Neutrophil (primary cell): ENCODE results near the gene ALDH3B1.
A peak's percentile ranks its signal among the peaks of the same experiment; 100 is the strongest.

ENCODE experiments used
- H3K27ac ChIP-seq: fragments of 200-600 bp; sonication (generic); 2 replicates; pipeline ENCODE4 v1.5.1; 2016; ENCODE audit warnings: mild to moderate bottlenecking, moderate library complexity
- H3K27me3 ChIP-seq: fragments of 200-600 bp; sonication (generic); 2 replicates; pipeline ENCODE4 v1.6.0; 2016; ENCODE audit warnings: mild to moderate bottlenecking
- H3K36me3 ChIP-seq: fragments of 200-600 bp; sonication (generic); 2 replicates; pipeline ENCODE4 v1.5.1; 2017
- H3K4me1 ChIP-seq, 2 experiments: fragments of 200-600 bp in 1 of 2; sonication (generic) in 1 of 2; 1 replicate in 1 of 2; 2 replicates in 1 of 2; pipeline versions ENCODE4 v1.5.1 to v1.6.1; 2013 to 2016; ENCODE audit warnings: low read depth in 1 of 2, low read length in 1 of 2, mild to moderate bottlenecking in 1 of 2, moderate library complexity in 1 of 2; ENCODE audit not compliant: control insufficient read depth in 1 of 2, insufficient read depth in 1 of 2
- H3K4me3 ChIP-seq, 2 experiments: fragments of 200-600 bp in 1 of 2; sonication (generic) in 1 of 2; 1 replicate in 1 of 2; 2 replicates in 1 of 2; pipeline ENCODE4 v1.5.1; 2013 to 2016; ENCODE audit warnings: low read depth in 1 of 2, low read length in 1 of 2, mild to moderate bottlenecking in 1 of 2, moderate library complexity in 1 of 2
- H3K9me3 ChIP-seq: fragments of 200-600 bp; sonication (generic); 2 replicates; pipeline ENCODE4 v1.5.1; 2016
- CTCF ChIP-seq: fragments of 200-600 bp; sonication (generic); IDR thresholded peaks from 2 replicates; pipeline ENCODE4 v1.5.1; 2016; ENCODE audit warnings: antibody characterized with exemption

The ALDH3B1 gene

DNA sequence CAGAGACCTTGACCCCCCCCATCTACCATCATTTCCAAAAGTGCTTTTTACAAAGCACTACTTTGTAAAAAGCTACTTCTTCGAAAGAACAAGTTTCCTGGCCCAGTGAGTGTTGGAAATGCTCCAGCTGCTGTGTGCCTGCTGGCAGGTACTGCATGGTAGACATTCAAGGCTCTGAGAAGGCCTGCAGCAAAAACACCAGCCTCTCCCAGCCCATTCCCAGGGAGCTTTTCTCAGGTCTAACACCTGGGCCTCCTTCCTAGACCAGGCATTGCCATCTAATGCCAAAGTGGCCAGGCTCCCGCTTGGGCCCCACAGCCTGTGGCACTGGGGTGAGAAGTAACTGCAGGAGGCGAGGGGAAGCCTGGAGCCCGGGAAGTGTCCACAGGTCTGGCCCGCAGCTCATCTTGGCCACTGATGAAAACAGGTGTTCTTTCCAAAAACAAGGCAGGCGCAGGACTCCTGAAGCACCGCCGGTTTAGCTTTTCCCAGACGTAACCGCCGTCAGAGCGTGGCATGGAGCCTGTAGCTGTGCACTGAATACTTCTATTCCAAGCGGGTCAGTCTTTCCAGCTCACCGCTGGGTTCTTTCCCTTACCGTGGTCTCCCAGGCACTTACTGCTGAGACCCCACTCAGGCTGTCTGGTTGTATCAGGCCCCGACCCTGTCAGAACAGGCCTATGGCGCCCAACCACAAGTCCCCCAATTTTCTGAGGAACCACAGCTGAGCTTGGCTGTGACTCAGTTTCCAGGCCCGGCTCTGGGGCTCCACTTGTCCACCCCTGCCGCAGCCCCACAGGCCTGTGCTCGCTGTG, 27.5 kb downstream of the ALDH3B1 start:
- H3K9me3 ChIP-seq, result no peaks in the 10 kb centered on the region
- no peaks in the 10 kb centered on the region for H3K27me3 ChIP-seq
- peaks cover 59 to 68% of the 10 kb centered on the region in 2 experiments for H3K4me1 ChIP-seq
- peaks cover 22% of the 10 kb centered on the region for H3K36me3 ChIP-seq
- TF ChIP-seq CTCF, result no peak
- H3K27ac ChIP-seq, result peak overlapping the region; percentile 99
- peak overlapping the region; percentile 87 to 100 for H3K4me3 ChIP-seq

- Histone ChIP-seq H3K27ac (peak overlapping the region; percentile 99), H3K27me3 (no peaks in the 10 kb centered on the region), H3K9me3 (no peaks in the 10 kb centered on the region), H3K36me3 (peaks cover 28% of the 10 kb centered on the region), H3K4me3 (peak overlapping the region; percentile 87 to 100), H3K4me1 (peaks cover 59 to 68% of the 10 kb centered on the region in 2 experiments)
- TF ChIP-seq CTCF, result no peak
Measured at GRCh38 chr11:68038226-68038717, 28.1 kb downstream of the ALDH3B1 start.

DNA sequence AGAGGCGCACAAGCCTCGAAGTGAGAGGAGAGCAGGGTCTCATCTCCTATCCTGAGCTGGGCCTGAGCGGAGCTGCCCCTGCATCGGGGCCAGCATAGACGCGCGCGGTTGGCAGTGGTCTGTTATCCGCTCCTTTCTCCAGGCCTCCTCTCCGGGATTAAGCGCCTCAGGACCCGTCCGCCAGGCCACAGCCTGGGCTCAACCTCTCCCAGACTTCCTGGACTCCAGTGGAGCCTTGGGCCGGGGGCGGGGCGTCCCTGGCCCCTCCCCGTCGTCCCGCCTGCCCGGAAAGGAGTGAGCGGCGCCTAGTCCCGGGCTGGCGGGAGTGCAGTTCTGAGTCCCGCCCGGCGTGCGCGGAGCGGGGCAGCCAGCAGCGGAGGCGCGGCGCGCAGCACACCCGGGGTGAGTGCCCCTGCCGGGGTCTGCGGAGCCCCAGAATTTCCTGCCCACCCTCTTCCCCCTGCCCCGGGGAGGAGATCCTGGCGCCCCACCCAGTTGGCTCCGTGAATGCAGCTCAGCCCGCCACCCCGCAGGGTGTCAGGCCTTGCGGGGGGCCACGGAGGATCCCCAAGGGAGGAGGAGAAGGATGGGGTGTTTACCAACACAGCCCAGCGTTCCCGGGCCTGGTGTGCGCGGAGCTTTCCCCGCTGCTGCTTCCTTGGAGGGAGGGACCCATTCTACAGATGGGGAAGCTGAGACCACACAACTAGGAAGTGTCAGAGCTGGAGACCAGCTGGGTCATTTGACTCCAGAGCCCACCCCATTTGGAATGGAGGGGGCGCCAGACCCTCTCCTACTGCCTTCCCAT, 28.8 kb downstream of the ALDH3B1 start, which contains the start of gene TCIRG1:
Gene TCIRG1, plus strand, starts transcription at position 308 of the 808 bp plus-strand sequence. CDS start 2,247 bp downstream, outside the sequence.
- no peaks in the 10 kb centered on the region for H3K9me3 ChIP-seq
- no peaks in the 10 kb centered on the region for H3K27me3 ChIP-seq
- H3K4me3 ChIP-seq, result peak within 1 kb of the TSS; percentile 87 to 100
- H3K36me3 ChIP-seq, result peaks cover 35% of the 10 kb centered on the region
- peaks cover 59 to 68% of the 10 kb centered on the region in 2 experiments for H3K4me1 ChIP-seq
- peak within 1 kb of the TSS; percentile 99 for H3K27ac ChIP-seq
- peak; percentile 46 for TF ChIP-seq CTCF

DNA sequence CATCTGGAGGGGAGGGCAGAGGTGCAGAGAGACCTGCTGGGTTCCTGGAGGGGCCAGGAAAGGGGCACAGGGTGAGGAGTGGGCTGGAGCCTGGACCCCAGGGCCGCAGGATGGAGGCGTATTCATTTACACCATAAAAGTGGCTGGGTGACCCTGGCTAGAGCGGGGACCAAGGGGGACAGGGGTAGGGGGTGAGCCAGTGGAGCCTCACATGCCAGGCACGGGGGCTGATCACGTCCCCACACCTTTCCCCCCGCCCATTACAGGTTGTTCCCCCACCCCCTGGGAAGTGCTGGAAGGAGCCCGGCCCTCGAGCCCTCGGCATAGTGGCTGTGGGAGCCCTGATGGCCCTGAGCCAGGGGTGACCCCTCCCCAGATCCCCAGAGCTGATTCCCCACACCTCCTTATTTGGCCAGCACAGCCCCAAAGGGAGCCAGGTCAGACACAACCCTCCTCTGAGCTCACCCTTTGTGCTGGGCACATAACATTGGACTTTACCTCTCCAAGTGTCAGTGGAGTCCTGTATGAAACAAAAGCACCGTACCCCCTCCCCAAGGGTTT, 29.5 kb downstream of the ALDH3B1 start:
- no peak for TF ChIP-seq CTCF
- Histone ChIP-seq H3K27me3 (no peaks in the 10 kb centered on the region), H3K9me3 (no peaks in the 10 kb centered on the region), H3K4me1 (peaks cover 59 to 64% of the 10 kb centered on the region in 2 experiments), H3K27ac (peak overlapping the region; percentile 99), H3K4me3 (peak overlapping the region; percentile 87 to 100), H3K36me3 (peaks cover 41% of the 10 kb centered on the region)
